Testis (tissue), 3 donors: Measurements from ENCODE around the gene RORB. TPM values are rescaled to one million over a fixed set of nuclear protein-coding genes. Genes with fewer than 3 reads are reported as not detected.

Experiments used
- DNase-seq: peaks from one replicate; pipeline ENCODE4 v3.0.0-alpha.2; 2019
- H3K27ac ChIP-seq, 2 donors: fragments of 200-600 bp; sonication (generic); one replicate each; pipeline ENCODE4 v1.5.1; 2019
- H3K27me3 ChIP-seq: fragments of 200-600 bp; sonication (generic); one replicate; pipeline ENCODE4 v1.5.1; 2019
- H3K36me3 ChIP-seq: fragments of 200-600 bp; sonication (generic); one replicate; pipeline ENCODE4 v1.5.1; 2017; ENCODE audit warnings: low read depth; ENCODE audit errors: missing control alignments
- H3K4me1 ChIP-seq: fragments of 200-600 bp; sonication (generic); one replicate; pipeline ENCODE4 v1.5.1; 2019
- H3K4me3 ChIP-seq, 2 donors: fragments of 200-600 bp; sonication (generic); one replicate each; pipeline ENCODE4 v1.5.1; 2017 to 2019
- H3K9me3 ChIP-seq: fragments of 200-600 bp; sonication (generic); one replicate; pipeline ENCODE4 v1.5.1; 2017
- CTCF ChIP-seq, 3 experiments: fragments of 450-650 bp in 2 of 3; fragments of 200-600 bp in 1 of 3; sonication (generic) in 1 of 3; IDR thresholded peaks; one replicate each; pipeline ENCODE4 v1.5.1; 2016 to 2019; ENCODE audit warnings: antibody characterized with exemption in 3 of 3, mild to moderate bottlenecking in 2 of 3, moderate library complexity in 1 of 3
- POLR2A ChIP-seq: fragments of 450-650 bp; IDR thresholded peaks from one replicate; pipeline ENCODE4 v1.6.1; 2017; ENCODE audit warnings: antibody characterized with exemption, mild to moderate bottlenecking, moderate library complexity
- WGBS, 2 donors: methylation state at CpG; one replicate each; pipeline ENCODE4 v1.1.5; 2018; 5-methylcytosine and 5-hydroxymethylcytosine counted together
- intact Hi-C: fragments of 100-400 bp; cut with DNase I; formaldehyde crosslinking; loops from one replicate; pipeline ENCODE4 v1.15.1; 2023; ENCODE audit warnings: low total_unique reads
- polyA plus RNA-seq: library from polyadenylated mRNA; stranded (reverse); fragments of 350-450 nt; fragmentation: Illumina TruSeq; extraction: RNeasy Lipid Tissue Mini Kit (QIAGEN cat#74804); gene quantifications from one replicate; pipeline ENCODE4 v1.2.3, GENCODE V29; 2014; ENCODE audit warnings: low read depth, low replicate concordance; ENCODE audit not compliant: insufficient read depth
- total RNA-seq, 2 donors: library from RNA; depleted of rRNA; stranded (reverse); fragments of >200 nt; gene quantifications; one replicate each; pipeline ENCODE4 v1.2.3, GENCODE V29; 2016

The RORB gene
- total and polyA plus RNA-seq, 3 donors from 2014 or later, result 0.87 to 1.5 (median 0.90) TPM

- Histone ChIP-seq H3K27me3 (no peaks in the 10 kb centered on the region), H3K36me3 (no peaks in the 10 kb centered on the region), H3K9me3 (no peaks in the 10 kb centered on the region), H3K4me3 (no peak overlapping the region), H3K4me1 (peaks cover 9% of the 10 kb centered on the region), H3K27ac (no peak overlapping the region)
- TF ChIP-seq CTCF (IDR thresholded peaks at IDR 0.05) (no peak), POLR2A (no peak)
- intact Hi-C loops, result no loop called here
- WGBS, 2 donors, result 92 to 94% methylated on average over 3 of the region's 3 CpGs
- DNase-seq, result no peak
Measured at GRCh38 chr9:74503666-74504065, 6.5 kb downstream of the RORB start.

- Histone ChIP-seq H3K27me3 (no peaks in the 10 kb centered on the region), H3K36me3 (no peaks in the 10 kb centered on the region), H3K4me1 (no peaks in the 10 kb centered on the region), H3K9me3 (no peaks in the 10 kb centered on the region), H3K27ac (no peak overlapping the region), H3K4me3 (no peak overlapping the region)
- intact Hi-C loops, result no loop called here
- TF ChIP-seq POLR2A (no peak), CTCF (IDR thresholded peaks at IDR 0.05) (no peak)
- WGBS, 2 donors, result 86 to 90% methylated on average over 2 of the region's 2 CpGs
- DNase-seq, result no peak
Measured at GRCh38 chr9:74511333-74511732, 14.2 kb downstream of the RORB start.

GRCh38 chr9:74512416-74512815 is 15.3 kb downstream of the RORB start:
- no peak for TF ChIP-seq POLR2A
- TF ChIP-seq CTCF (IDR thresholded peaks at IDR 0.05), result no peak
- Histone ChIP-seq H3K27ac (no peak overlapping the region), H3K27me3 (no peaks in the 10 kb centered on the region), H3K9me3 (no peaks in the 10 kb centered on the region), H3K4me3 (no peak overlapping the region), H3K4me1 (no peaks in the 10 kb centered on the region), H3K36me3 (no peaks in the 10 kb centered on the region)
- 90 to 93% methylated on average over 1 of the region's 1 CpG for WGBS, 2 donors
- no peak for DNase-seq
- intact Hi-C loops, result no loop called here

- Histone ChIP-seq H3K9me3 (no peaks in the 10 kb centered on the region), H3K4me1 (no peaks in the 10 kb centered on the region), H3K27me3 (no peaks in the 10 kb centered on the region), H3K36me3 (no peaks in the 10 kb centered on the region), H3K27ac (no peak overlapping the region), H3K4me3 (no peak overlapping the region)
- TF ChIP-seq POLR2A (no peak), CTCF (IDR thresholded peaks at IDR 0.05) (no peak)
- DNase-seq, result no peak
- WGBS, 2 donors, result 87 to 89% methylated on average over 4 of the region's 4 CpGs
- intact Hi-C loops, result no loop called here
Measured at GRCh38 chr9:74513221-74513620, 16.1 kb downstream of the RORB start.

- intact Hi-C loops, result no loop called here
- 90% methylated on average over 4 of the region's 4 CpGs for WGBS, 2 donors
- Histone ChIP-seq H3K36me3 (no peaks in the 10 kb centered on the region), H3K4me1 (no peaks in the 10 kb centered on the region), H3K27ac (no peak overlapping the region), H3K27me3 (no peaks in the 10 kb centered on the region), H3K9me3 (no peaks in the 10 kb centered on the region), H3K4me3 (no peak overlapping the region)
- no peak for TF ChIP-seq CTCF (IDR thresholded peaks at IDR 0.05)
- no peak for TF ChIP-seq POLR2A
- DNase-seq, result no peak
Measured at GRCh38 chr9:74517188-74517587, 20.1 kb downstream of the RORB start.
